GM18526 (cell line): ENCODE measurements around the gene GYPC.

Experiments
- POLR2A ChIP-seq: IDR thresholded peaks from 3 replicates; pipeline ENCODE4 v1.6.1; 2011; ENCODE audit not compliant: insufficient read length; ENCODE audit errors: extremely low read depth

The GYPC gene

DNA sequence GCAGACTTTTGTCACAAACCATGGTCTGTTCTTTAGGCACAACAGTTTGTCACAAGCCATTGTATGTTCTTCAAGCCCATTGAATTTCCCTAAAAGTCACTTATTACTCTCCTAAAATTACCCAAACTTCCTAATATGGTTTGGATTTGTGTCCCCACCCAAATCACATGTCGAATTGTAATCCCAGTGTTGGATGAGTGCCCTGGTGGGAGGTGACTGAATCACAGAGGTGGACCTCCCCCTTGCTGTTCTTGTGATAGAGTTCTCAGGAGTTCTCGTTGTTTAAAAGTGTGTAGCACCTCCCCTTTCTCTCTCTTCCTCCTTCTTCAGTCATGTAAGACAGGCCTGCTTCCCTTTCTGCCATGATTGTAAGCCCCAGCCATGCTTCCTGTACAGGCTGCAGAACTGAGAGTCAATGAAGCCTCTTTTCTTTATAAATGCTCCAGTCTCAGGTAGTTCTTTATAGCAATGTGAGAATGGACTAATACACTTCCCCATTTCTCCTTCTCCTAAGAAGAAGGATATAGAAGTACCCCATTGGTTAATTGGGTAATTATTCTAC, 11.2 kb upstream of the GYPC start:
- TF ChIP-seq POLR2A = no peak

DNA sequence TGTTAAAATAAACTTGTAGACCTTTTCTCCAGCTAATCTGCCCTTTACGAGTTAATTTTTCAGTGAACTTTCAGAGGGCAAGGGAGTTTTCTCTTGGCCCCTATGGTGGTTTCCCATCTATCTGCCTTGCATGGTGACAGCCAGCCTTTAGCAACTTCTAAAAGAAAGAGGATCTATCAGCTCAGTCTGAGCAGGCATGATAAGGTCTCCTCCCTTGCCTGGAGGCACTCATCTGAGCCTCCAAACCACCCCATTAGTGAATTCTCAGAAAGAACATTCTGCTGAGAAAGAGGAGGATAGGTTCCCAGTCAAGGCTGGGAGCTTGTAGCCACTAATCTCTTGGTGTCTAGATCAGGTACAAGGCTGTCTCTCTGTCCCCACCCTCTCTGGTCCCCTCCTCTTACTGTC, 10.7 kb upstream of the GYPC start:
- no peak for TF ChIP-seq POLR2A

GRCh38 chr2:126646026-126646425, 9.9 kb upstream of the GYPC start:
- TF ChIP-seq POLR2A = no peak

- no peak for TF ChIP-seq POLR2A
Observed at GRCh38 chr2:126649101-126649500, 6.9 kb upstream of the GYPC start.

- no peak for TF ChIP-seq POLR2A
Observed at GRCh38 chr2:126650994-126651393, 5.0 kb upstream of the GYPC start.

- no peak for TF ChIP-seq POLR2A
Observed at GRCh38 chr2:126652323-126652891, 3.6 kb upstream of the GYPC start.

DNA sequence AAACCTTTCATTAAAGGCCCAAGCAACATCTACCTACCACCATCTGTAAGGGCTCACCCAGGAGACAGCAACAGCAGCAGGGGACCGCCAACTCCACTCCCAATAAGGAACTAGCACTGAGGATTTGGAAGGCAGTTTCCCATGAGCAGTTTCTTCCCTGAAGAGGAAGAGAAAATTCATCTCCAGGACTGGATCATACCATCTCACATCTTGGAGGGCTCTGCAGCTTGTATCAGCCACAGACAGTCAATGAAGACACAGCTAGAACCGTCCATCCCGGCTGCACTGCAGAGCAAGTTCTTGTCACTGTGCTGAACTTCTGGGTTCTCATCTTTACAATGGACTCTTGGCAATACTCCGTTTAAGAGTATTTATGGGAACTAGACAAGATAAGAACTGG, 2.8 kb upstream of the GYPC start:
- TF ChIP-seq POLR2A = no peak

- TF ChIP-seq POLR2A = no peak
Observed at GRCh38 chr2:126653761-126654160, 2.2 kb upstream of the GYPC start.

GRCh38 chr2:126655051-126655450, 907 bp upstream of the GYPC start:
- TF ChIP-seq POLR2A = no peak

GRCh38 chr2:126656431-126657147, 631 bp downstream of the GYPC start:
- TF ChIP-seq POLR2A = peak; percentile 21

DNA sequence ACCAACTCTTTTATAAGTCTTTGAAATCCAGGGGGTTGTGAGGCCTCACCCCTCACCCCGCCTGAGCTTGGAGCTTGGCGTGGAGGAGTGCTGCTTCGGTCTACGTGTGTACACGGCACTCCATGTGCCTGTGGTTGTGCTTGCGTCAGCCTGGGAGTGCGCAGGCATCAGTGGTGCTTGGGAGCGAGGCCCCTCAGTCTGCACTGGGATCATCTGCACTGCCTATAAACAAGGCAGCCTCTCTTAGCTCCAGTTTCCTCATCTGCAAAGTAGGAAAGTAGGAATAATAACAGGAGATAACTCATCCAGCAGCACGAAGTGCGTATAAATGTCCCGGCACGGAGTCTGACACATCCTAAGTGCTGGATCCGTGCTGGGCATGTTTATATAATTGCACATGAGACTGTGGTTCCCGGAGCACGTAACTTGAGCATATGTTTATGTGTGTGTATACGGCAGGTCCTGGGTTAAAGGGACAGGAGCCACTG, 1.2 kb downstream of the GYPC start:
- peak; percentile 44 for TF ChIP-seq POLR2A

DNA sequence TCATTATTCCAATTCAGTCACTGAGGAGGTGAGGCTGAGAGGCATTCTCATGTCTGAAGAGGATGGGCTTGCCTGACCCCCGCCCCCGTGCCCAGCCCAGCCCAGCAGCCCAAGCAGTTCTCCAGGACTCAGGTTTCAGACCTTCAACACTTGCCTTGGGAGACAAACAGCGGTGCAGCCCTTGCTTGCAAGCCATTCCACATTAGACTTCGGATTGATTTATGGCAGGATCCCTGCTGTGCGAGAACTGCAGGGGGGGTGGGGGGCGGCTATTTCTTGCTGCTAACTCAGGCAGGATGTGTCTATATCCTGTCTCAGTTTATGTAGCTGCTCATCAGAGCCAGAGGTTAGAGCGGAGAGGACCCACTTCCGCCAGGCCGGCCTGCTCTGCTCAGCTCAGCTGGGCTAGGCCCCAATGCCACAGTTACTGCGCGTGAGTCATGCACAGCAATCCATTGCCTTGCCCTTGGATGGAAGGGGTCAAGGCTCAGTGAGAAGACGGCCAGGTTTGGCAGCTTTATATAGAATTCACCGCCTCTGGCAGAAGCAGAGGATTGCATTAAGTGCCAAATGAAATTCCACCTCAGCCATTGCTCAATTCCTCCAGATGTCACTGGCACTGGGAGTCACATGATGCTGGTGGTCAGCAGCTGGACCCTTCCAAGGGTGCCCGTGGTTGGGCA, 1.8 kb downstream of the GYPC start:
- TF ChIP-seq POLR2A = peak; percentile 46

- TF ChIP-seq POLR2A = no peak
Observed at GRCh38 chr2:126658319-126658904, 2.5 kb downstream of the GYPC start.

DNA sequence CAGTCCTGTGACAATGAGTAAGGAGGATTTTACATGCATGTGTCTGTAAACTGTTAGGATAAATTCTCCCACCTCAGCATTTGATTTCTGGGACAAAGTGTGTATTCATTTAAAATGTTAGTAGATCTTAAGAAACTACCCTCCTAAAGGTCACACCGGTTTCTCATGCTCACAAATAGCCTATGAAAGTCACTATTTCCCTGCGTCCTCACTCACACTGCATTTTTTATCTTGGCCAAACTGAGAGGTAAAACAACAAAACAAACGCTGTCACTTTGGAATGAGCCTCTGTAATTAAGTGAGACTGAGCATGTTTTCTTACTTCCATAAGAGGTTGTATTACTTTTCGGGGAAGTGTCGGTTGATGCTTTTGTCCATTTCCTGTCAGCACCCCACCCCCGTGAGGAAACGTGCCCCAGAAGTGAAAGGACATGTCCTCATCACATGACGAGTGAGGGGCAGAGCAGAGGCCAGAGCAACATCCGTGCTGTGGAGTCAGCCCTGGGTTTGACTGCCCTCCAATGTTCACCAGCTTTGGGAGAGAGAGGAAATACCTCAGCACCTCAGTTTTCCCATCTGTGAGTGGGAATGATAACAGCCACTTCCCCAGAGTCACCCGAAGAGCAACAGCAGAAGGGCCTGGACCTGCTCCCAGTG, 3.1 kb downstream of the GYPC start:
- TF ChIP-seq POLR2A = peak; percentile 35

DNA sequence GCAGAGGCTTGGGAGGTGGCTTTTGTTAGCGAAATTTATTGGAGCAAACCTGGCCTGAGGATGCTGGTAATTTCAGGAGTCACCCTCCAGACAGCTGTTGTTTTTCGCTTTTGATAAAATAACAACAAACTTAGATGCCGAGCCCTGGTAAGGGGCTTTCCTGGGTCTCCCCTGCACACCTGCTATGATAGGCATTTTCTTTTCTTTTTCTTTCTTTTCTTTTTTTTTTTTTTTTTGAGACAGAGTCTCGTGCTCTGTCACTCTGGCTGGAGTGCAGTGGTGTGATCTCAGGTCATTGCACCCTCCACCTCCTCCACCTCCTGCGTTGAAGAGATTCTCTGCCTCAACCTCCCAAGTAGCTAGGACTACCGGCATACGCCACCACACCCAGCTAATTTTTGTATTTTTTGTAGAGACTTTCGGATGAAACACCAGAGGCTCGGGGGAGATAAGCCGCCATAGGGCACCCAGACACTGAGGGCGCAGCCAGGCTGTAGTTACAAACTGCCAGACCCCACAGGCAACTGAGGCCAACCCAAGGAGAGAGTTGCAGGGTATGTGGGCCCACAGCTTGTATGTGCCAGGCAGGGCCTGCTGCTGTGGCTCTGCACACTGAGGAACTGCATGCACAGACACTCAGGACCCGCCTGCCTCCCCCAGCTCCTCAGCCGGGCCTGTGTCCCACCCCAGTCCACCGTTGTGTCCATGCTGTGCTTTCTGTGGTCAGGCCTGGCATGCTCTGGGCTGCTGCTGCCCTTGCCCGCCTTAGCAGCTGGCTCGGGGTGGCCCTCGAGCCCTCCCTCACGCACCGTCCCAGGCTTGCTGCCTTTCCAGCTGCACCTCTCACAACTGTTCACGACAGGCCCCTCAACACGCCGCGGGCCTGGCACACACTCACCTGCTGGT, 3.9 kb downstream of the GYPC start:
- TF ChIP-seq POLR2A = no peak

DNA sequence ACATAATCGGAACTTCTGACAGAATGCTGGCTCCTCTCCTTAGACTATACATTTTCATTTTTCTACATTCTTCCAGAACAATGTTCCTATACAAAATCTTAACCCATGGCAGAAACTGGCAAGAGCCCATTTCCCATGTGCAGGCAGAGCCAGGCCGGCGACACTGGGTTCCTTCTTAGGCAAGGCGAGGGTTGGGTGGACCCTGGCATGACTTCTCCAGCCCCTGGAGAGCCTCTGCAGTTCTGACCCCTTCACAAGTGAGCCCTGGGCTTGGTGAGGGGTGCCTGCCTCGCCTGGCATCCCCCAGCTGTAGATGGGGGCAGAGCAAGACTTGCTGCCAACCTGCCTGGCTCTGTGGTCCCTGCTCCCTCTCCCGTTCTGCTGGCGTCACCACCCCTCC, 5.0 kb downstream of the GYPC start:
- no peak for TF ChIP-seq POLR2A
